Neural crest cell (in vitro differentiated cells): ENCODE data around the gene ADAMTSL1. TPM values are rescaled to one million over a fixed set of nuclear protein-coding genes. Genes with fewer than 3 reads are reported as not detected.

Experiments used
- DNase-seq: peaks from one replicate; pipeline ENCODE4 v3.0.0; 2021; ENCODE audit warnings: low read depth, mixed read lengths, low spot score
- H3K27ac Mint-ChIP-seq: one replicate; pipeline ENCODE4 v1.8.0; 2021; ENCODE audit warnings: mild to moderate bottlenecking, mixed read lengths; ENCODE audit not compliant: unreplicated experiment
- H3K27me3 Mint-ChIP-seq: 2 replicates; pipeline ENCODE4 v1.8.0; 2021; ENCODE audit warnings: low read depth, mild to moderate bottlenecking, mixed read lengths
- H3K36me3 Mint-ChIP-seq: 2 replicates; pipeline ENCODE4 v1.8.0; 2021; ENCODE audit warnings: low read depth, mild to moderate bottlenecking, mixed read lengths
- H3K4me1 Mint-ChIP-seq: 2 replicates; pipeline ENCODE4 v1.8.0; 2021; ENCODE audit warnings: mixed read lengths
- H3K4me3 Mint-ChIP-seq: one replicate; pipeline ENCODE4 v1.8.0; 2021; ENCODE audit warnings: mild to moderate bottlenecking, mixed read lengths
- H3K9me3 Mint-ChIP-seq: 2 replicates; pipeline ENCODE4 v1.8.0; 2021; ENCODE audit warnings: mixed read lengths
- CTCF ChIP-seq: fragments of 200-600 bp; sonication (generic); conservative IDR thresholded peaks from 2 replicates; pipeline ENCODE4 v1.5.0; 2021; ENCODE audit warnings: antibody characterized with exemption, mild to moderate bottlenecking
- total RNA-seq: library from RNA; stranded (reverse); gene quantifications from 2 replicates; pipeline ENCODE4 v1.2.1, GENCODE V29; 2021

ADAMTSL1 gene
- total RNA-seq, 1 donor from 2014 or later = 2.3 TPM

- Mint-ChIP-seq H3K27ac (no peak overlapping the region), H3K27me3 (no peaks in the 10 kb centered on the region), H3K9me3 (peaks cover 3% of the 10 kb centered on the region), H3K36me3 (no peaks in the 10 kb centered on the region), H3K4me1 (no peaks in the 10 kb centered on the region), H3K4me3 (no peak overlapping the region)
- no peak for DNase-seq
- TF ChIP-seq CTCF = no peak
Observed at GRCh38 chr9:18776836-18777820, 303.2 kb downstream of the ADAMTSL1 start.

- DNase-seq = no peak
- TF ChIP-seq CTCF = no peak
- Mint-ChIP-seq H3K36me3 (no peaks in the 10 kb centered on the region), H3K27me3 (no peaks in the 10 kb centered on the region), H3K4me1 (no peaks in the 10 kb centered on the region), H3K4me3 (no peak overlapping the region), H3K27ac (no peak overlapping the region), H3K9me3 (peaks cover 3% of the 10 kb centered on the region)
Observed at GRCh38 chr9:18778147-18778546, 304.2 kb downstream of the ADAMTSL1 start.

- TF ChIP-seq CTCF = no peak
- DNase-seq = no peak
- Mint-ChIP-seq H3K9me3 (peaks cover 3% of the 10 kb centered on the region), H3K4me1 (no peaks in the 10 kb centered on the region), H3K27ac (no peak overlapping the region), H3K27me3 (no peaks in the 10 kb centered on the region), H3K4me3 (no peak overlapping the region), H3K36me3 (no peaks in the 10 kb centered on the region)
Observed at GRCh38 chr9:18778846-18779245, 304.9 kb downstream of the ADAMTSL1 start.

GRCh38 chr9:18783909-18784308 lies 310.0 kb downstream of the ADAMTSL1 start:
- no peaks in the 10 kb centered on the region for H3K9me3 Mint-ChIP-seq
- no peak for DNase-seq
- no peaks in the 10 kb centered on the region for H3K4me1 Mint-ChIP-seq
- no peaks in the 10 kb centered on the region for H3K27me3 Mint-ChIP-seq
- H3K36me3 Mint-ChIP-seq = no peaks in the 10 kb centered on the region
- TF ChIP-seq CTCF = no peak
- H3K4me3 Mint-ChIP-seq = no peak overlapping the region
- no peak overlapping the region for H3K27ac Mint-ChIP-seq

- Mint-ChIP-seq H3K27ac (no peak overlapping the region), H3K36me3 (no peaks in the 10 kb centered on the region), H3K27me3 (no peaks in the 10 kb centered on the region), H3K4me3 (no peak overlapping the region), H3K4me1 (no peaks in the 10 kb centered on the region), H3K9me3 (no peaks in the 10 kb centered on the region)
- DNase-seq = no peak
- TF ChIP-seq CTCF = no peak
Observed at GRCh38 chr9:18785604-18786003, 311.7 kb downstream of the ADAMTSL1 start.
